HG03095 (cell line): ENCODE measurements around the gene POTED.
"Not testable (repeated sequence)": the region's sequence is repeated elsewhere in the genome, so short reads cannot be mapped to it uniquely, and the experiment has no call there.

Source experiments
- ATAC-seq: cut with Tn5 transposase; IDR thresholded peaks from one replicate; pipeline ENCODE4 v1.9.1; 2021; ENCODE audit warnings: moderate library complexity; ENCODE audit not compliant: unreplicated experiment

Gene POTED

DNA sequence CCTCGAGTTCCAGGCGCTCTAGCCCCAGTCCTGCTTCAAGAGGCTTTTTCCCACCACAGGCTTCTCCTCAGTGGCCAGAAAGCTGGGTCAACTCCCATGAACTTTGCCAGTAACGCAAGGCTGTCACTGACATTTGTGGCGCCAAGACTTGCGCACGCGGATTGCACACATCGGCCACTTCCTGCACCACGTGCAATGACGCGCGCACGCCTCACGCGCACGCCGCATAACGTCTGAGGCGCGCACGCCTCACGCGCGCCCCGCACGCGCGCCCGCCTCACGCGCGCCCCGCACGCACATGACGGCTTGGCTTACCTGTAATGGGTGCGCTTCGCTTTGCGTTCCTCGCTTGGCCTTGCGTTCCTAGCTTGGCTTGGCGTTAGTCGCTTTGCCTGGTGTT lies at the start of gene POTED:
TSS of gene POTED (plus strand) at position 301 of the 400 bp plus-strand sequence. CDS start 452 bp downstream, outside the sequence.
- ATAC-seq, result not testable (repeated sequence)

DNA sequence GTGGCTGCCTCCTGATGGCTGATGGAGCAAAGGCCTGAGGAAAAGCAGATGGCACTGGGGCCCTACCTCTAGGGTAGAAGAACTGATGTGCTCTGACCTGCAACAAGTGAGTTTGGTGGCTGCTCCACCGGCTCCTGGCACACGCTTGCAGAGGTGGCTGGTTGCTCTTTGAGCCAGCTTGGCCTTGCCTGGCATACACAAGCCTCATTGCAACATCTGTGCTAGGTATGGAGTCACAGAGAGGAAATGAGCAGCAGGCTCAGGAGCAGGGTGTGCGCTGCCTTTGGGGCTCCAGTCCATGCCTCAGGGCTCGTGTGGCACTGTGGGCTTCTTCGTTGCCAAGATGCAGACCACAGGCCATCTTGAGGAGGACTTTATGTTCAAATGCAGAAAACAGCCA lies 40.5 kb downstream of the POTED start:
- ATAC-seq, result not testable (repeated sequence)

DNA sequence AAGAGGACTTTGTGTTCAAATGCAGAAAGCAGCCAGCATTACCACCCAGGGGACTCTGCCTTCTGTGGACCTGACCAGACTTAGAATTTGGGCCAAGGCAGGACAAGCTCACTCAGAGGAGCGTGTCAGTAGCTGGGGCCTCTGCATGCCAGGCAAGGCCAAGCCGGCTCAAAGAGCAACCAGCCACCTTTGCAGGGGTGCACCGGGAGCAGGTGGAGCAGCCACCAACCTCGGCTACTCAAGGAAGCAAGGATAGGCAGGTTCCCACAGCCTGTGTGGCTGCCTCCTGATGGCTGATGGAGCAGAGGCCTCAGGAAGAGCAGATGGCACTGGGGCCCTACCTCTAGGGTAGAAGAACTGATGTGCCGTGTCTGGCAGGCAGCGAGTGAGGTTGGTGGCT lies 42.2 kb downstream of the POTED start:
- not testable (repeated sequence) for ATAC-seq
